H9 (cell line): ENCODE measurements around the gene ANKMY1. TPM values are rescaled to one million over a fixed set of nuclear protein-coding genes. Genes with fewer than 3 reads are reported as not detected.

Experiments
- DNase-seq: peaks from one replicate; pipeline ENCODE4 v3.0.0-alpha.2; 2017
- H2AFZ ChIP-seq: one replicate; pipeline ENCODE4 v1.6.1; 2013; ENCODE audit warnings: mild to moderate bottlenecking, low read length, control low read depth, moderate library complexity
- H2AK5ac ChIP-seq: 2 replicates; pipeline ENCODE4 v1.6.1; 2013; ENCODE audit warnings: low read length, control low read depth, mixed read lengths; ENCODE audit not compliant: insufficient read length
- H2BK120ac ChIP-seq: one replicate; pipeline ENCODE4 v1.6.1; 2013; ENCODE audit warnings: low read depth, mild to moderate bottlenecking, low read length, control low read depth, inconsistent platforms; ENCODE audit not compliant: poor library complexity, severe bottlenecking
- H2BK12ac ChIP-seq: 2 replicates; pipeline ENCODE4 v1.6.1; 2013; ENCODE audit warnings: low read length, control low read depth, mixed read lengths, low read depth; ENCODE audit not compliant: insufficient read length
- H2BK15ac ChIP-seq: 2 replicates; pipeline ENCODE4 v1.6.1; 2013; ENCODE audit warnings: low read depth, low read length, control low read depth
- H2BK20ac ChIP-seq: one replicate; pipeline ENCODE4 v1.6.1; 2013; ENCODE audit warnings: low read depth, mild to moderate bottlenecking, low read length, control low read depth, inconsistent platforms; ENCODE audit not compliant: poor library complexity, severe bottlenecking
- H2BK5ac ChIP-seq: 2 replicates; pipeline ENCODE4 v1.6.1; 2013; ENCODE audit warnings: low read length, control low read depth, mixed read lengths; ENCODE audit not compliant: insufficient read length
- H3K14ac ChIP-seq: 2 replicates; pipeline ENCODE4 v1.6.1; 2013; ENCODE audit warnings: low read length, control low read depth; ENCODE audit not compliant: insufficient read depth
- H3K18ac ChIP-seq: 2 replicates; pipeline ENCODE4 v1.6.1; 2013; ENCODE audit warnings: low read depth, mild to moderate bottlenecking, mixed read lengths, low read length, control low read depth; ENCODE audit not compliant: insufficient read length
- H3K23ac ChIP-seq: 2 replicates; pipeline ENCODE4 v1.6.1; 2013; ENCODE audit warnings: low read length, control low read depth, mixed read lengths, low read depth; ENCODE audit not compliant: insufficient read length
- H3K23me2 ChIP-seq: 2 replicates; pipeline ENCODE4 v1.6.1; 2013; ENCODE audit warnings: low read depth, mild to moderate bottlenecking, mixed read lengths, low read length, control low read depth; ENCODE audit not compliant: insufficient read length, poor library complexity, severe bottlenecking
- H3K27ac ChIP-seq: 2 replicates; pipeline ENCODE4 v1.5.1; 2013; ENCODE audit warnings: low read length, control low read depth, mixed read lengths, low read depth; ENCODE audit not compliant: insufficient read length
- H3K27me3 ChIP-seq: 2 replicates; pipeline ENCODE4 v1.6.1; 2013; ENCODE audit warnings: low read length, control low read depth, inconsistent platforms; ENCODE audit not compliant: insufficient read depth
- H3K4ac ChIP-seq: 2 replicates; pipeline ENCODE4 v1.6.1; 2013; ENCODE audit warnings: low read depth, mild to moderate bottlenecking, control low read depth, inconsistent platforms, low read length, moderate library complexity
- H3K4me1 ChIP-seq: 2 replicates; pipeline ENCODE4 v1.6.1; 2013; ENCODE audit warnings: low read length, control low read depth, inconsistent platforms; ENCODE audit not compliant: insufficient read depth
- H3K4me2 ChIP-seq: 2 replicates; pipeline ENCODE4 v1.6.1; 2013; ENCODE audit warnings: low read length, control low read depth, mixed read lengths; ENCODE audit not compliant: insufficient read length, insufficient read depth
- H3K56ac ChIP-seq: 2 replicates; pipeline ENCODE4 v1.6.1; 2013; ENCODE audit warnings: low read depth, mild to moderate bottlenecking, mixed read lengths, low read length, control low read depth; ENCODE audit not compliant: insufficient read length
- H3K79me1 ChIP-seq: 2 replicates; pipeline ENCODE4 v1.6.1; 2013; ENCODE audit warnings: low read depth, mild to moderate bottlenecking, moderate library complexity, low read length, control low read depth, inconsistent platforms; ENCODE audit not compliant: insufficient read depth, poor library complexity, severe bottlenecking
- H3K79me2 ChIP-seq: 2 replicates; pipeline ENCODE4 v1.6.1; 2013; ENCODE audit warnings: low read length, control low read depth, inconsistent platforms; ENCODE audit not compliant: insufficient read depth
- H3K9ac ChIP-seq: 2 replicates; pipeline ENCODE4 v1.6.1; 2013; ENCODE audit warnings: low read length, control low read depth, mixed read lengths; ENCODE audit not compliant: insufficient read length; ENCODE audit errors: extremely low read depth
- H3K9me3 ChIP-seq: one replicate; pipeline ENCODE4 v1.6.1; 2013; ENCODE audit warnings: low read depth, low read length, inconsistent platforms; ENCODE audit not compliant: control insufficient read depth
- H3T11ph ChIP-seq: one replicate; pipeline ENCODE4 v1.6.1; 2013; ENCODE audit warnings: mild to moderate bottlenecking, low read length, control low read depth, inconsistent platforms
- H4K20me1 ChIP-seq: one replicate; pipeline ENCODE4 v1.6.1; 2013; ENCODE audit not compliant: control insufficient read depth, insufficient read length, insufficient read depth
- H4K5ac ChIP-seq: 2 replicates; pipeline ENCODE4 v1.6.1; 2013; ENCODE audit warnings: low read depth, mild to moderate bottlenecking, mixed read lengths, low read length, control low read depth; ENCODE audit not compliant: insufficient read length
- H4K8ac ChIP-seq: replicated peaks from 2 replicates; pipeline ENCODE4 v1.6.1; 2013; ENCODE audit warnings: low read length, control low read depth, mixed read lengths, low read depth; ENCODE audit not compliant: insufficient read length
- H4K91ac ChIP-seq: 2 replicates; pipeline ENCODE4 v1.6.1; 2013; ENCODE audit warnings: low read depth, mild to moderate bottlenecking, moderate library complexity, mixed read lengths, low read length, control low read depth; ENCODE audit not compliant: insufficient read length
- H3K27ac Mint-ChIP-seq, 3 experiments: 2 replicates in 2 of 3; 3 replicates in 1 of 3; pipeline ENCODE4 v1.8.0; 2020 to 2021; ENCODE audit warnings: mixed read lengths in 3 of 3, mild to moderate bottlenecking in 1 of 3, moderate library complexity in 1 of 3
- H3K27me3 Mint-ChIP-seq: 2 replicates; pipeline ENCODE4 v1.8.0; 2021; ENCODE audit warnings: low read depth, mild to moderate bottlenecking, moderate library complexity, mixed read lengths
- H3K36me3 Mint-ChIP-seq, 3 experiments: 2 replicates in 2 of 3; 3 replicates in 1 of 3; pipeline ENCODE4 v1.8.0; 2020 to 2021; ENCODE audit warnings: low read depth in 3 of 3, mixed read lengths in 3 of 3; ENCODE audit not compliant: insufficient read depth in 1 of 3
- H3K4me1 Mint-ChIP-seq, 2 experiments: 2 replicates each; pipeline ENCODE4 v1.8.0; 2020; ENCODE audit warnings: mixed read lengths in 2 of 2
- H3K4me3 Mint-ChIP-seq, 2 experiments: 2 replicates in 1 of 2; 3 replicates in 1 of 2; pipeline ENCODE4 v1.8.0; 2020 to 2021; ENCODE audit warnings: mild to moderate bottlenecking in 2 of 2, mixed read lengths in 2 of 2, moderate library complexity in 1 of 2
- H3K9me3 Mint-ChIP-seq, 2 experiments: 2 replicates in 1 of 2; 3 replicates in 1 of 2; pipeline ENCODE4 v1.8.0; 2020; ENCODE audit warnings: mild to moderate bottlenecking in 2 of 2, mixed read lengths in 2 of 2, moderate library complexity in 1 of 2
- CTCF ChIP-seq: fragments of 200-600 bp; sonication (generic); conservative IDR thresholded peaks from 3 replicates; pipeline ENCODE4 v1.8.0; 2021; ENCODE audit warnings: antibody characterized with exemption, mild to moderate bottlenecking
- WGBS: extraction: QIAGEN DNeasy Blood & Tissue Kit; methylation state at CpG from one replicate; pipeline ENCODE4 v1.1.7; 2013; ENCODE audit warnings: missing lambda C conversion rate, low lambda C conversion rate, mixed read lengths; ENCODE audit not compliant: insufficient read length; ENCODE audit errors: extremely low coverage; 5-methylcytosine and 5-hydroxymethylcytosine counted together
- total RNA-seq: library from RNA; stranded (reverse); gene quantifications from 2 replicates; pipeline ENCODE4 v1.2.1, GENCODE V29; 2021

The ANKMY1 gene
- total RNA-seq, 1 experiment from 2014 or later = 13.7 TPM

GRCh38 chr2:240603081-240603835 is 45.5 kb upstream of the ANKMY1 start:
- H4K8ac ChIP-seq = no peak overlapping the region
- H3K4ac ChIP-seq = no peak overlapping the region
- H3K36me3 Mint-ChIP-seq = peaks cover 0 to 7% (median 0%) of the 10 kb centered on the region in 3 experiments; a peak in 2 of 7 replicates
- H2AFZ ChIP-seq = no peak overlapping the region
- H3K56ac ChIP-seq = no peak overlapping the region
- no peaks in the 10 kb centered on the region for H3K4me1 ChIP-seq
- H3K4me1 Mint-ChIP-seq = no peaks in the 10 kb centered on the region; a peak in 1 of 4 replicates
- no peak overlapping the region for H3K4me2 ChIP-seq
- no peak overlapping the region; the same call in 1 of the 2 replicates for H3K14ac ChIP-seq
- no peaks in the 10 kb centered on the region for H3K79me2 ChIP-seq
- TF ChIP-seq CTCF = no peak
- no peak for DNase-seq
- H3K27me3 ChIP-seq = no peaks in the 10 kb centered on the region
- no peak overlapping the region for H2BK5ac ChIP-seq
- H3T11ph ChIP-seq = no peak overlapping the region
- H3K9ac ChIP-seq = no peak overlapping the region
- no peak overlapping the region for H3K23ac ChIP-seq
- no peaks in the 10 kb centered on the region for H3K9me3 Mint-ChIP-seq
- H3K27me3 Mint-ChIP-seq = peaks cover 7% of the 10 kb centered on the region
- no peak overlapping the region for H2BK20ac ChIP-seq
- H4K20me1 ChIP-seq = no peaks in the 10 kb centered on the region
- no peak overlapping the region for H2BK12ac ChIP-seq
- WGBS = no CpG with 5 or more reads among the region's 22 CpGs
- H2BK15ac ChIP-seq = no peak overlapping the region; the same call in 1 of the 2 replicates
- no peak overlapping the region for H2AK5ac ChIP-seq
- no peak overlapping the region for H2BK120ac ChIP-seq
- no peaks in the 10 kb centered on the region for H3K79me1 ChIP-seq
- H3K23me2 ChIP-seq = no peaks in the 10 kb centered on the region
- no peaks in the 10 kb centered on the region for H3K9me3 ChIP-seq
- H3K27ac Mint-ChIP-seq = no peak overlapping the region
- no peak overlapping the region for H3K4me3 Mint-ChIP-seq
- no peak overlapping the region for H3K18ac ChIP-seq
- H4K91ac ChIP-seq = no peak overlapping the region
- H4K5ac ChIP-seq = no peak overlapping the region
- H3K27ac ChIP-seq = no peak overlapping the region
